HCT116 (cell line): ENCODE measurements around the gene STARD6. TPM values are rescaled to one million over a fixed set of nuclear protein-coding genes. Genes with fewer than 3 reads are reported as not detected.

Source experiments
- ATAC-seq: fragments of 200-7000 bp; cut with Tn5 transposase; 2 replicates; pipeline ENCODE4 v1.9.1; 2020; ENCODE audit warnings: mild to moderate bottlenecking, moderate library complexity
- BruUV-seq: library from RNA; stranded (reverse); fragments of 400-500 nt; replicated peaks from 2 replicates; lab custom pipeline; 2021; lab: Mats Ljungman, UMichigan
- CTCF ChIA-PET: fragments of 300-600 bp; sonication (Branson Sonifier 250); formaldehyde crosslinking; loops from one replicate; lab custom pipeline; 2021; ENCODE audit warnings: antibody characterized with exemption; lab: Charles Lee
- POLR2A ChIA-PET: fragments of 300-600, 350-600 bp; sonication (Branson Sonifier 250); formaldehyde crosslinking; loops from one replicate; lab custom pipeline; 2021; ENCODE audit warnings: antibody characterized with exemption; lab: Charles Lee
- RAD21 ChIA-PET, 2 experiments: fragments of 300-600 bp; sonication (Branson Sonifier 250); formaldehyde crosslinking; loops; one replicate each; lab custom pipeline; 2023; ENCODE audit warnings: low total read pairs in 2 of 2; ENCODE audit not compliant: uncharacterized antibody in 2 of 2, unreplicated experiment in 2 of 2, low non-redundant PET in 1 of 2; lab: Charles Lee
- DNase-seq: peaks from one replicate; pipeline ENCODE4 v3.0.0-alpha.2; 2010; ENCODE audit warnings: low read depth, low spot score
- H2AFZ ChIP-seq: fragments of 200-600 bp; shearing (Covaris generic), sonication (generic); 2 replicates; pipeline ENCODE4 v1.6.1; 2017; ENCODE audit warnings: low read depth, mixed run types, mixed read lengths, antibody characterized with exemption, low read length; ENCODE audit not compliant: poor library complexity, severe bottlenecking
- H3K27ac ChIP-seq: 2 replicates; pipeline ENCODE4 v1.5.1; 2012; ENCODE audit warnings: low read depth, low read length
- H3K27me3 ChIP-seq: fragments of 200-600 bp; sonication (generic); 2 replicates; pipeline ENCODE4 v1.6.1; 2016; ENCODE audit warnings: mixed run types, low read length, mixed read lengths; ENCODE audit not compliant: insufficient read depth
- H3K36me3 ChIP-seq, 2 experiments: fragments of 200-500 bp in 1 of 2; fragments of 200-600 bp in 1 of 2; sonication (Bioruptor generic) in 1 of 2; sonication (generic) in 1 of 2; 2 replicates each; pipeline versions ENCODE4 v1.5.1 to v1.6.1; 2014 to 2016; ENCODE audit warnings: low read length in 2 of 2, inconsistent platforms in 1 of 2, mixed read lengths in 1 of 2, mixed run types in 1 of 2; ENCODE audit not compliant: insufficient read depth in 2 of 2, control insufficient read depth in 1 of 2
- H3K4me1 ChIP-seq, 2 experiments: fragments of 200-600 bp in 1 of 2; sonication (generic) in 1 of 2; 2 replicates each; pipeline versions ENCODE4 v1.5.1 to v1.6.1; 2012 to 2017; ENCODE audit warnings: low read length in 2 of 2, inconsistent platforms in 1 of 2, mild to moderate bottlenecking in 1 of 2, mixed read lengths in 1 of 2, mixed run types in 1 of 2, moderate library complexity in 1 of 2; ENCODE audit not compliant: insufficient read depth in 2 of 2, control insufficient read depth in 1 of 2
- H3K4me2 ChIP-seq: fragments of 200-600 bp; sonication (generic); 2 replicates; pipeline ENCODE4 v1.6.1; 2017; ENCODE audit warnings: mixed run types, low read length, mixed read lengths
- H3K4me3 ChIP-seq, 2 experiments: fragments of 200-600 bp in 1 of 2; sonication (generic) in 1 of 2; replicated peaks in 1 of 2; 2 replicates each; pipeline ENCODE4 v1.5.1; 2011 to 2016; ENCODE audit warnings: low read length in 2 of 2, control low read depth in 1 of 2, low read depth in 1 of 2, mild to moderate bottlenecking in 1 of 2, mixed read lengths in 1 of 2, mixed run types in 1 of 2
- H3K79me2 ChIP-seq: fragments of 200-600 bp; sonication (generic); 2 replicates; pipeline ENCODE4 v1.6.1; 2017; ENCODE audit warnings: mild to moderate bottlenecking, mixed run types, low read length, moderate library complexity, mixed read lengths; ENCODE audit not compliant: insufficient read depth
- H3K9ac ChIP-seq: fragments of 200-600 bp; sonication (generic); 2 replicates; pipeline ENCODE4 v1.6.1; 2016; ENCODE audit warnings: low read length, mixed read lengths
- H3K9me2 ChIP-seq: fragments of 200-600 bp; sonication (generic), shearing (Covaris generic); 2 replicates; pipeline ENCODE4 v1.6.1; 2017; ENCODE audit warnings: mixed run types, mild to moderate bottlenecking, moderate library complexity; ENCODE audit not compliant: insufficient read depth
- H3K9me3 ChIP-seq, 2 experiments: fragments of 200-500 bp in 1 of 2; fragments of 200-600 bp in 1 of 2; sonication (Bioruptor generic) in 1 of 2; sonication (generic) in 1 of 2; 2 replicates each; pipeline ENCODE4 v1.6.1; 2014 to 2017; ENCODE audit warnings: low read length in 2 of 2, mixed read lengths in 2 of 2, inconsistent platforms in 1 of 2, low read depth in 1 of 2, mild to moderate bottlenecking in 1 of 2, mixed run types in 1 of 2, moderate library complexity in 1 of 2; ENCODE audit not compliant: control insufficient read depth in 1 of 2, insufficient read depth in 1 of 2
- H4K20me1 ChIP-seq: fragments of 200-600 bp; sonication (generic), shearing (Covaris generic); 2 replicates; pipeline ENCODE4 v1.6.1; 2017; ENCODE audit warnings: mixed run types, mild to moderate bottlenecking, moderate library complexity; ENCODE audit not compliant: insufficient read depth
- CBX3 ChIP-seq: IDR thresholded peaks from 2 replicates; pipeline ENCODE4 v1.6.1; 2012; ENCODE audit warnings: low read depth
- TCF7L2 ChIP-seq: IDR thresholded peaks from 2 replicates; pipeline ENCODE4 v1.7.0; 2011; ENCODE audit warnings: borderline replicate concordance, inconsistent platforms; ENCODE audit not compliant: insufficient read depth, insufficient read length; ENCODE audit errors: extremely low read depth
- ZBTB33 ChIP-seq: IDR thresholded peaks from 2 replicates; pipeline ENCODE4 v1.6.1; 2011; ENCODE audit warnings: mild to moderate bottlenecking, low read length, moderate library complexity; ENCODE audit not compliant: insufficient replicate concordance; ENCODE audit errors: extremely low read depth
- ZFX ChIP-seq: fragments of 450-650 bp; IDR thresholded peaks from 2 replicates; pipeline ENCODE4 v1.6.1; 2017
- intact Hi-C: fragments of 100-400 bp; cut with micrococcal nuclease; formaldehyde crosslinking; loops from 2 replicates; pipeline ENCODE4 v1.10.0; 2022
- total RNA-seq: library from RNA; stranded (reverse); gene quantifications from one replicate; pipeline ENCODE4 v1.2.1, GENCODE V29; 2021; ENCODE audit not compliant: unreplicated experiment

The STARD6 gene
- total RNA-seq, 1 experiment from 2014 or later: not detected

DNA sequence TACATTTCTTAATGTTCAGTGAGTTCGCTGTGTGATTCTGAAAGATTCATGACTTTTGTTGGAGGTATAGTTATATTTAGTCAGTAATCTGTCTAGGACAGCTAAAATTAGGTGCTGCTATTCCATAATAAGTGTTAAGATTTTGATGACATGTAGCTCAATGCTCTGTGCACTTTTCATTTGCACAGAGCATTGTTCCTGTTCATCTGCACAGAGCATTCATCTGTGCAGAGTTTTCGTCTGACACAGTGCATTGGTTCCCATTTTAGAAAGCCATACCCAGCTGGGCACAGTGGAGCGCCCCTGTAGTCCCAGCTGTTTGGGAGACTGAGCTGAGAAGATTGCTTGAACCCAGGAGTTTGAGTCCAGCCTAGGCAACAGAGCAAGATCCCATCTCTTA, 79.8 kb downstream of the STARD6 start:
- BruUV-seq: no TSS peak
- H4K20me1 ChIP-seq: no peaks in the 10 kb centered on the region
- ChIA-PET CTCF (no interaction called here), POLR2A (no interaction called here), RAD21 (no interaction called here)
- H3K27ac ChIP-seq: no peak overlapping the region
- H3K4me1 ChIP-seq: no peaks in the 10 kb centered on the region
- H3K36me3 ChIP-seq: peaks cover 6 to 15% of the 10 kb centered on the region in 2 experiments; a peak in 3 of 4 replicates
- H3K9ac ChIP-seq: no peak overlapping the region
- no peaks in the 10 kb centered on the region for H3K27me3 ChIP-seq
- no peak overlapping the region for H3K4me3 ChIP-seq
- DNase-seq (no peak), ATAC-seq (no peak)
- intact Hi-C loops: no loop called here
- no peaks in the 10 kb centered on the region for H3K9me2 ChIP-seq
- no peak overlapping the region for H3K4me2 ChIP-seq
- H3K79me2 ChIP-seq: no peaks in the 10 kb centered on the region
- H2AFZ ChIP-seq: no peak overlapping the region
- TF ChIP-seq TCF7L2: no peak
- TF ChIP-seq ZFX: no peak
- TF ChIP-seq CBX3: no peak
- TF ChIP-seq ZBTB33: no peak
- TF ChIP-seq, all 23 proteins: peak for 0
- no peaks in the 10 kb centered on the region for H3K9me3 ChIP-seq

Other genes starting within 250 kb of the STARD6 start
- 79.1 TPM for gene MBD2, start 133.2 kb downstream of the STARD6 start, total RNA-seq
- gene POLI, start 88.3 kb downstream of the STARD6 start, total RNA-seq: 20.6 TPM
- gene C18orf54, start within 50 bp of the STARD6 start, total RNA-seq: 10.0 TPM
- gene DYNAP, start 233.4 kb upstream of the STARD6 start, total RNA-seq: not detected